ENCODE results near the gene LRRC37B. TPM values are rescaled to one million over a fixed set of nuclear protein-coding genes. Genes with fewer than 3 reads are reported as not detected.
"Not testable (repeated sequence)": the region's sequence is repeated elsewhere in the genome, so short reads cannot be mapped to it uniquely, and the experiment has no call there.

The LRRC37B gene
- total and polyA plus RNA-seq, 2 donors (not counting 1 experiment from before 2014, with no cell fraction given) = 16.3 to 40.6 TPM

- Mint-ChIP-seq H3K4me3 (no peak overlapping the region), H3K27me3 (no peaks in the 10 kb centered on the region), H3K4me1 (no peaks in the 10 kb centered on the region), H3K27ac (no peak overlapping the region), H3K9me3 (ENCODE audit: insufficient read depth) (no peaks in the 10 kb centered on the region)
- DNase-seq (no peak), ATAC-seq (ENCODE audit: low read depth) (no peak)
- Histone ChIP-seq H3K9me3 (ENCODE audit: control extremely low read depth in 1 of 3, control insufficient read depth in 2 of 3, insufficient read depth in 1 of 3, low read length in 2 of 3) (no peaks in the 10 kb centered on the region), H3K4me2 (replicated peaks; ENCODE audit: low read depth, low read length, poor library complexity, severe bottlenecking) (no peak overlapping the region), H2AFZ (ENCODE audit: insufficient read depth, low read depth, low read length, poor library complexity, severe bottlenecking) (no peak overlapping the region), H3K79me2 (ENCODE audit: control insufficient read depth, insufficient read depth, low read length) (peaks cover 14% of the 10 kb centered on the region), H3K4me1 (ENCODE audit: control insufficient read depth in 2 of 2, insufficient read depth in 2 of 2, low read length in 2 of 2) (no peaks in the 10 kb centered on the region), H3K27ac (ENCODE audit: low read length in 2 of 2) (no peak overlapping the region), H3K36me3 (replicated peaks in 1 of 2; ENCODE audit: control extremely low read depth in 1 of 2, control insufficient read depth in 1 of 2, extremely low read depth in 1 of 2, insufficient read depth in 2 of 2, low read length in 1 of 2) (peaks cover 0 to 18% of the 10 kb centered on the region in 2 experiments), H3K9ac (ENCODE audit: low read length) (no peak overlapping the region), H3K27me3 (replicated peaks in 1 of 4; ENCODE audit: control extremely low read depth in 1 of 4, control insufficient read depth in 3 of 4, insufficient read depth in 4 of 4, low read length in 3 of 4) (no peaks in the 10 kb centered on the region), H4K20me1 (ENCODE audit: control insufficient read depth, insufficient read depth, low read length, poor library complexity, severe bottlenecking) (peaks cover 4% of the 10 kb centered on the region), H3K4me3 (ENCODE audit: control extremely low read depth in 1 of 5, extremely low read depth in 1 of 5, insufficient read depth in 1 of 5, low read depth in 2 of 5, low read length in 4 of 5) (no peak overlapping the region)
- POLR2A ChIA-PET = no interaction called here
- whole genome bisulfite sequencing (ENCODE audit: insufficient coverage) = 100% methylated on average over 1 of the region's 3 CpGs
- CTCF ChIA-PET = no interaction called here
- no peak for TF ChIP-seq EZH2 (IDR thresholded peaks at IDR 0.05; ENCODE audit: borderline replicate concordance, insufficient read depth, low read depth, low read length, poor library complexity, severe bottlenecking)
- TF ChIP-seq CTCF (IDR thresholded peaks at IDR 0.05) = no peak
- intact Hi-C loops (cut with micrococcal nuclease) = no loop called here
Measured at GRCh38 chr17:31967648-31968047, 39.5 kb upstream of the LRRC37B start.

GRCh38 chr17:31970416-31970815, 36.8 kb upstream of the LRRC37B start:
- H2AFZ ChIP-seq (ENCODE audit: insufficient read depth, low read depth, low read length, poor library complexity, severe bottlenecking); H4K20me1 ChIP-seq (ENCODE audit: control insufficient read depth, insufficient read depth, low read length, poor library complexity, severe bottlenecking); H3K4me3 Mint-ChIP-seq; H3K4me1 Mint-ChIP-seq; H3K9me3 ChIP-seq (ENCODE audit: control extremely low read depth in 1 of 3, control insufficient read depth in 2 of 3, insufficient read depth in 1 of 3, low read length in 2 of 3); intact Hi-C loops (cut with micrococcal nuclease); H3K79me2 ChIP-seq (ENCODE audit: control insufficient read depth, insufficient read depth, low read length); DNase-seq; CTCF ChIA-PET; H3K27ac Mint-ChIP-seq; H3K4me1 ChIP-seq (ENCODE audit: control insufficient read depth in 2 of 2, insufficient read depth in 2 of 2, low read length in 2 of 2); H3K4me3 ChIP-seq (ENCODE audit: control extremely low read depth in 1 of 5, extremely low read depth in 1 of 5, insufficient read depth in 1 of 5, low read depth in 2 of 5, low read length in 4 of 5); POLR2A ChIA-PET; ATAC-seq (ENCODE audit: low read depth); H3K27me3 Mint-ChIP-seq; H3K9me3 Mint-ChIP-seq (ENCODE audit: insufficient read depth); H3K4me2 ChIP-seq (replicated peaks; ENCODE audit: low read depth, low read length, poor library complexity, severe bottlenecking); H3K9ac ChIP-seq (ENCODE audit: low read length); H3K27ac ChIP-seq (ENCODE audit: low read length in 2 of 2); H3K27me3 ChIP-seq (replicated peaks in 1 of 4; ENCODE audit: control extremely low read depth in 1 of 4, control insufficient read depth in 3 of 4, insufficient read depth in 4 of 4, low read length in 3 of 4): not testable (repeated sequence)
- WGBS (ENCODE audit: insufficient coverage) = 100% methylated on average over 2 of the region's 5 CpGs
- peaks cover 0 to 24% of the 10 kb centered on the region in 2 experiments for H3K36me3 ChIP-seq (replicated peaks in 1 of 2; ENCODE audit: control extremely low read depth in 1 of 2, control insufficient read depth in 1 of 2, extremely low read depth in 1 of 2, insufficient read depth in 2 of 2, low read length in 1 of 2)

- H3K4me1 Mint-ChIP-seq; H3K4me3 Mint-ChIP-seq; CTCF ChIA-PET; DNase-seq; H3K4me1 ChIP-seq (ENCODE audit: control insufficient read depth in 2 of 2, insufficient read depth in 2 of 2, low read length in 2 of 2); H3K9me3 Mint-ChIP-seq (ENCODE audit: insufficient read depth); H3K4me2 ChIP-seq (replicated peaks; ENCODE audit: low read depth, low read length, poor library complexity, severe bottlenecking); H3K27me3 Mint-ChIP-seq; H4K20me1 ChIP-seq (ENCODE audit: control insufficient read depth, insufficient read depth, low read length, poor library complexity, severe bottlenecking); H3K79me2 ChIP-seq (ENCODE audit: control insufficient read depth, insufficient read depth, low read length); ATAC-seq (ENCODE audit: low read depth); H3K9ac ChIP-seq (ENCODE audit: low read length); H2AFZ ChIP-seq (ENCODE audit: insufficient read depth, low read depth, low read length, poor library complexity, severe bottlenecking); intact Hi-C loops (cut with micrococcal nuclease); H3K9me3 ChIP-seq (ENCODE audit: control extremely low read depth in 1 of 3, control insufficient read depth in 2 of 3, insufficient read depth in 1 of 3, low read length in 2 of 3); POLR2A ChIA-PET; H3K27ac Mint-ChIP-seq; H3K27me3 ChIP-seq (replicated peaks in 1 of 4; ENCODE audit: control extremely low read depth in 1 of 4, control insufficient read depth in 3 of 4, insufficient read depth in 4 of 4, low read length in 3 of 4); H3K4me3 ChIP-seq (ENCODE audit: control extremely low read depth in 1 of 5, extremely low read depth in 1 of 5, insufficient read depth in 1 of 5, low read depth in 2 of 5, low read length in 4 of 5); H3K27ac ChIP-seq (ENCODE audit: low read length in 2 of 2): not testable (repeated sequence)
- H3K36me3 ChIP-seq (replicated peaks in 1 of 2; ENCODE audit: control extremely low read depth in 1 of 2, control insufficient read depth in 1 of 2, extremely low read depth in 1 of 2, insufficient read depth in 2 of 2, low read length in 1 of 2) = peaks cover 0 to 24% of the 10 kb centered on the region in 2 experiments
- 94% methylated on average over 6 of the region's 14 CpGs for WGBS (ENCODE audit: insufficient coverage)
Measured at GRCh38 chr17:31974269-31975071, 32.7 kb upstream of the LRRC37B start.

All from B cell (primary cell).